IMR-90 (cell line): ENCODE data around the gene GZMM. TPM values are rescaled to one million over a fixed set of nuclear protein-coding genes. Genes with fewer than 3 reads are reported as not detected.
A peak's percentile ranks its signal among the peaks of the same experiment; 100 is the strongest.

Experiments used
- ATAC-seq: fragments of 200-7000 bp; cut with Tn5 transposase; 2 replicates; pipeline ENCODE4 v1.9.1; 2020; ENCODE audit warnings: low read depth, mild to moderate bottlenecking, moderate library complexity
- BruUV-seq: library from RNA; stranded (reverse); fragments of 400-500 nt; replicated peaks from 2 replicates; lab custom pipeline; 2021; lab: Mats Ljungman, UMichigan
- CTCF ChIA-PET: fragments of 300-600 bp; formaldehyde crosslinking; extraction: SDS; loops from one replicate; lab custom pipeline; 2021; ENCODE audit warnings: antibody characterized with exemption; lab: Yijun Ruan, JAX
- POLR2A ChIA-PET: fragments of 300-600 bp; sonication (Branson Sonifier 250); formaldehyde crosslinking; loops from one replicate; lab custom pipeline; 2022; ENCODE audit warnings: antibody characterized with exemption; ENCODE audit not compliant: unreplicated experiment; lab: Charles Lee
- DNase-seq: peaks from one replicate; pipeline ENCODE4 v3.0.0; 2013
- H2AFZ ChIP-seq: replicated peaks from 2 replicates; pipeline ENCODE3; 2013; ENCODE audit warnings: low read length, mild to moderate bottlenecking; ENCODE audit not compliant: poor library complexity
- H2AK5ac ChIP-seq: 2 replicates; pipeline ENCODE4 v1.6.1; 2013; ENCODE audit warnings: low read depth, low read length, inconsistent platforms
- H2AK9ac ChIP-seq: replicated peaks from 2 replicates; pipeline ENCODE3; 2013; ENCODE audit warnings: mild to moderate bottlenecking, low read depth, low read length, moderate library complexity; ENCODE audit not compliant: poor library complexity
- H2BK120ac ChIP-seq: 2 replicates; pipeline ENCODE4 v1.6.1; 2013; ENCODE audit warnings: low read depth, low read length, inconsistent platforms
- H2BK15ac ChIP-seq: 3 replicates; pipeline ENCODE4 v1.6.1; 2013; ENCODE audit warnings: low read depth, low read length, inconsistent platforms
- H2BK20ac ChIP-seq: 2 replicates; pipeline ENCODE4 v1.6.1; 2013; ENCODE audit warnings: low read depth, mild to moderate bottlenecking, inconsistent platforms, low read length, moderate library complexity
- H2BK5ac ChIP-seq: 2 replicates; pipeline ENCODE4 v1.6.1; 2013; ENCODE audit warnings: mild to moderate bottlenecking, low read depth, low read length, inconsistent platforms; ENCODE audit not compliant: poor library complexity, severe bottlenecking
- H3K14ac ChIP-seq: replicated peaks from 2 replicates; pipeline ENCODE4 v1.6.1; 2013; ENCODE audit warnings: low read depth, low read length, inconsistent platforms
- H3K18ac ChIP-seq: 2 replicates; pipeline ENCODE4 v1.6.1; 2013; ENCODE audit warnings: low read depth, low read length, control low read depth
- H3K23ac ChIP-seq: 2 replicates; pipeline ENCODE4 v1.6.1; 2013; ENCODE audit warnings: low read depth, low read length, inconsistent platforms
- H3K27ac ChIP-seq: 2 replicates; pipeline ENCODE4 v1.5.1; 2013; ENCODE audit warnings: mild to moderate bottlenecking, control low read depth, low read length; ENCODE audit not compliant: insufficient read depth
- H3K27me3 ChIP-seq: 2 replicates; pipeline ENCODE4 v1.6.1; 2013; ENCODE audit warnings: low read length; ENCODE audit not compliant: control insufficient read depth, insufficient read depth
- H3K36me3 ChIP-seq: 2 replicates; pipeline ENCODE4 v1.6.1; 2013; ENCODE audit warnings: low read length, mixed read lengths; ENCODE audit not compliant: control insufficient read depth, insufficient read depth
- H3K4ac ChIP-seq: 2 replicates; pipeline ENCODE4 v1.6.1; 2013; ENCODE audit warnings: low read depth, low read length, inconsistent platforms
- H3K4me1 ChIP-seq: 2 replicates; pipeline ENCODE4 v1.6.1; 2013; ENCODE audit warnings: low read length, mixed read lengths; ENCODE audit not compliant: control insufficient read depth, insufficient read depth
- H3K4me2 ChIP-seq: 2 replicates; pipeline ENCODE4 v1.6.1; 2013; ENCODE audit warnings: low read depth, mild to moderate bottlenecking, control low read depth, low read length, moderate library complexity
- H3K4me3 ChIP-seq: 2 replicates; pipeline ENCODE4 v1.5.1; 2013; ENCODE audit warnings: low read depth, mild to moderate bottlenecking, control low read depth, low read length, moderate library complexity; ENCODE audit not compliant: insufficient read depth
- H3K56ac ChIP-seq: 2 replicates; pipeline ENCODE4 v1.6.1; 2013; ENCODE audit warnings: low read length, inconsistent platforms; ENCODE audit not compliant: insufficient read depth; ENCODE audit errors: extremely low read depth
- H3K79me1 ChIP-seq, 2 experiments: 2 replicates each; pipeline ENCODE4 v1.6.1; 2013; ENCODE audit warnings: low read length in 2 of 2, inconsistent platforms in 1 of 2, low read depth in 1 of 2
- H3K9ac ChIP-seq: 2 replicates; pipeline ENCODE4 v1.6.1; 2013; ENCODE audit warnings: low read depth, low read length, control low read depth
- H3K9me1 ChIP-seq: 2 replicates; pipeline ENCODE4 v1.6.1; 2013; ENCODE audit warnings: low read length, inconsistent platforms; ENCODE audit not compliant: insufficient read depth
- H3K9me3 ChIP-seq: 2 replicates; pipeline ENCODE4 v1.6.1; 2013; ENCODE audit warnings: low read length; ENCODE audit not compliant: control insufficient read depth, insufficient read depth
- H4K20me1 ChIP-seq: 2 replicates; pipeline ENCODE4 v1.6.1; 2013; ENCODE audit warnings: low read length, inconsistent platforms; ENCODE audit not compliant: insufficient read depth
- H4K5ac ChIP-seq: 2 replicates; pipeline ENCODE4 v1.6.1; 2013; ENCODE audit warnings: mild to moderate bottlenecking, low read depth, low read length, control low read depth
- H4K8ac ChIP-seq, 2 experiments: 2 replicates each; pipeline ENCODE4 v1.6.1; 2013; ENCODE audit warnings: low read depth in 2 of 2, low read length in 2 of 2, control low read depth in 1 of 2, inconsistent platforms in 1 of 2
- H4K91ac ChIP-seq: 2 replicates; pipeline ENCODE4 v1.6.1; 2013; ENCODE audit warnings: low read depth, low read length, inconsistent platforms; ENCODE audit not compliant: insufficient read depth
- CHD1 ChIP-seq: IDR thresholded peaks from 2 replicates; pipeline ENCODE4 v1.6.1; 2012; ENCODE audit warnings: low read depth, low read length, improper control_type of control experiment
- MAZ ChIP-seq: IDR thresholded peaks from 2 replicates; pipeline ENCODE4 v1.6.1; 2012; ENCODE audit warnings: low read depth, mild to moderate bottlenecking, low read length, improper control_type of control experiment, moderate library complexity, borderline replicate concordance
- WGBS, 2 experiments: methylation state at CpG; one replicate each; pipeline versions ENCODE4 v1.1.5 to v1.1.7; 2013; ENCODE audit warnings: missing lambda C conversion rate in 2 of 2; ENCODE audit not compliant: insufficient read length in 1 of 2; ENCODE audit errors: extremely low coverage in 2 of 2; 5-methylcytosine and 5-hydroxymethylcytosine counted together
- dilution Hi-C: fragments of 300-500 bp; cut with HindIII; formaldehyde crosslinking; loops from one replicate; pipeline ENCODE4 v1.14.3; 2018; ENCODE audit warnings: low sequenced_read_pairs; ENCODE audit not compliant: unreplicated experiment
- in situ Hi-C: fragments of 300-500 bp; cut with MboI; formaldehyde crosslinking; loops from 3 replicates; pipeline ENCODE4 v1.14.3; 2019; ENCODE audit warnings: low sequenced_read_pairs, inconsistent platforms, mixed read lengths
- intact Hi-C: fragments of 100-400 bp; cut with micrococcal nuclease; formaldehyde crosslinking; loops from 2 replicates; pipeline ENCODE4 v1.10.0; 2022
- polyA plus RNA-seq, 3 experiments: library from polyadenylated mRNA; depleted of rRNA; stranded (reverse); fragments of >200 nt; gene quantifications; 2 replicates each; pipeline ENCODE4 v1.2.3, GENCODE V29; 2012; ENCODE audit warnings: low replicate concordance in 1 of 3
- total RNA-seq: library from RNA; depleted of rRNA; stranded (reverse); fragments of >200 nt; gene quantifications from 2 replicates; pipeline ENCODE4 v1.2.3, GENCODE V29; 2012

GZMM gene
- total and polyA plus RNA-seq, 2 of the 4 experiments (the other 2 are of a cell fraction): 0.24 TPM; not detected in 1

GRCh38 chr19:570937-571565 is 27.2 kb downstream of the GZMM start:
- Histone ChIP-seq H2BK120ac (0 out of 2 replicates have a peak overlapping the region, but pooled peaks have one; percentile 10), H2AK9ac (peak overlapping the region; percentile 83), H3K9me1 (0 out of 2 replicates have a peak, but pooled peaks cover 6% of the 10 kb centered on the region), H3K18ac (no peak overlapping the region), H4K5ac (peak overlapping the region; percentile 61), H2AFZ (peak overlapping the region; percentile 98), H3K79me1 (peaks cover 0 to 33% of the 10 kb centered on the region in 2 experiments; a peak in 2 of 4 replicates), H3K4me3 (peak overlapping the region; percentile 8), H2BK15ac (peak overlapping the region; percentile 69; the same call in 2 of the 3 replicates), H2AK5ac (peak overlapping the region; percentile 23; the same call in 1 of the 2 replicates), H3K56ac (peak overlapping the region; percentile 47), H2BK20ac (peak overlapping the region; percentile 34; the same call in 1 of the 2 replicates), H3K4me2 (peak overlapping the region; percentile 87), H3K4ac (peak overlapping the region; percentile 68; the same call in 1 of the 2 replicates), H3K9ac (peak overlapping the region; percentile 24; the same call in 1 of the 2 replicates), H3K14ac (peak overlapping the region; percentile 84), H4K8ac (peak overlapping the region; percentile 42 to 59), H4K91ac (peak overlapping the region; percentile 51; the same call in 1 of the 2 replicates), H3K23ac (peak overlapping the region; percentile 90), H3K27me3 (no peaks in the 10 kb centered on the region), H4K20me1 (peaks cover 31% of the 10 kb centered on the region), H3K27ac (no peak overlapping the region; the same call in 1 of the 2 replicates), H3K9me3 (no peaks in the 10 kb centered on the region), H3K36me3 (no peaks in the 10 kb centered on the region), H3K4me1 (peaks cover 23% of the 10 kb centered on the region), H2BK5ac (peak overlapping the region; percentile 25)
- in situ Hi-C loops (no loop called here), intact Hi-C loops (no loop called here), dilution Hi-C loops (no loop called here)
- DNase-seq: no peak
- no peak for ATAC-seq
- no TSS peak for BruUV-seq
- CTCF ChIA-PET: no interaction called here
- TF ChIP-seq CHD1 (no peak), MAZ (peak; percentile 31; the same call in 1 of the 2 replicates)
- WGBS, 2 experiments: 5% methylated on average over 21 of the region's 45 CpGs; no CpG with 5 or more reads in 1 of the 2 experiments
- POLR2A ChIA-PET: no interaction called here
